Measurements from ENCODE around the gene RFT1. TPM values are rescaled to one million over a fixed set of nuclear protein-coding genes. Genes with fewer than 3 reads are reported as not detected.

Gene RFT1
- total and polyA plus RNA-seq, 5 experiments from 2014 or later, result 16.4 to 28.1 (median 24.1) TPM

GRCh38 chr3:53081318-53081717, 48.9 kb downstream of the RFT1 start:
- POLR2A ChIA-PET, result no interaction called here
- Mint-ChIP-seq H3K36me3 (no peaks in the 10 kb centered on the region), H3K9me3 (no peaks in the 10 kb centered on the region), H3K4me3 (no peak overlapping the region), H3K27me3 (no peaks in the 10 kb centered on the region), H3K4me1 (no peaks in the 10 kb centered on the region), H3K27ac (peak overlapping the region in 1 of 10 donors; percentile 74)
- DNase-seq (no peak), ATAC-seq (no peak)

- DNase-seq, result no peak
- H3K27me3 Mint-ChIP-seq, result no peaks in the 10 kb centered on the region
- H3K4me1 Mint-ChIP-seq, result no peaks in the 10 kb centered on the region
- ATAC-seq, result no peak
- no peaks in the 10 kb centered on the region for H3K9me3 Mint-ChIP-seq
- peak overlapping the region in 1 of 10 donors; percentile 57 for H3K27ac Mint-ChIP-seq
- POLR2A ChIA-PET, result no interaction called here
- H3K4me3 Mint-ChIP-seq, result no peak overlapping the region
- H3K36me3 Mint-ChIP-seq, result no peaks in the 10 kb centered on the region
Observed at GRCh38 chr3:53080612-53081205, 49.5 kb downstream of the RFT1 start.

- Mint-ChIP-seq H3K4me1 (no peaks in the 10 kb centered on the region), H3K9me3 (no peaks in the 10 kb centered on the region), H3K4me3 (no peak overlapping the region), H3K27ac (peak overlapping the region in 4 of 10 donors; percentile 11 to 57 (median 28)), H3K27me3 (no peaks in the 10 kb centered on the region), H3K36me3 (no peaks in the 10 kb centered on the region)
- POLR2A ChIA-PET, result no interaction called here
- no peak for DNase-seq
- no peak for ATAC-seq
Observed at GRCh38 chr3:53079791-53080555, 50.3 kb downstream of the RFT1 start.

GRCh38 chr3:53079147-53079546, 51.1 kb downstream of the RFT1 start:
- Mint-ChIP-seq H3K4me1 (peaks cover 0 to 2% (median under 1%) of the 10 kb centered on the region in 4 donors), H3K4me3 (no peak overlapping the region)

GRCh38 chr3:53078656-53079055, 51.6 kb downstream of the RFT1 start:
- Mint-ChIP-seq H3K27ac (peak overlapping the region in 2 of 10 donors; percentile 5 to 71), H3K27me3 (no peaks in the 10 kb centered on the region), H3K4me1 (peaks cover 0 to 3% (median under 1%) of the 10 kb centered on the region in 4 donors), H3K4me3 (no peak overlapping the region), H3K9me3 (no peaks in the 10 kb centered on the region), H3K36me3 (no peaks in the 10 kb centered on the region)
- ATAC-seq, result no peak
- POLR2A ChIA-PET, result no interaction called here
- DNase-seq, result no peak

More at GRCh38 chr3:53079147-53079546, 51.1 kb downstream of the RFT1 start:
- no peaks in the 10 kb centered on the region for H3K36me3 Mint-ChIP-seq
- no peaks in the 10 kb centered on the region for H3K9me3 Mint-ChIP-seq
- no peaks in the 10 kb centered on the region for H3K27me3 Mint-ChIP-seq
- DNase-seq (no peak), ATAC-seq (no peak)
- POLR2A ChIA-PET, result no interaction called here
- peak overlapping the region in 1 of 10 donors; percentile 5 for H3K27ac Mint-ChIP-seq

- ATAC-seq, result no peak
- Mint-ChIP-seq H3K4me1 (peaks cover 8 to 12% (median 10%) of the 10 kb centered on the region in 4 donors), H3K27ac (no peak overlapping the region), H3K9me3 (no peaks in the 10 kb centered on the region), H3K36me3 (no peaks in the 10 kb centered on the region), H3K27me3 (no peaks in the 10 kb centered on the region), H3K4me3 (no peak overlapping the region)
- no peak for DNase-seq
- POLR2A ChIA-PET, result no interaction called here
Observed at GRCh38 chr3:53077476-53078220, 52.6 kb downstream of the RFT1 start.

- POLR2A ChIA-PET, result no interaction called here
- Mint-ChIP-seq H3K4me3 (no peak overlapping the region), H3K27me3 (no peaks in the 10 kb centered on the region)
Observed at GRCh38 chr3:53075743-53076140, 54.5 kb downstream of the RFT1 start.

GRCh38 chr3:53074761-53075742, 55.2 kb downstream of the RFT1 start:
- H3K4me1 Mint-ChIP-seq, result peaks cover 14 to 21% (median 19%) of the 10 kb centered on the region in 4 donors
- no peaks in the 10 kb centered on the region for H3K27me3 Mint-ChIP-seq
- peak overlapping the region in 8 of 10 donors; percentile 27 to 82 (median 72) for H3K27ac Mint-ChIP-seq
- no peaks in the 10 kb centered on the region for H3K36me3 Mint-ChIP-seq
- POLR2A ChIA-PET, result interaction anchor here (2.6 kb wide), 1 partner anchor 30 kb away, joined by 15 read pairs; the partner anchor contains the start of gene SFMBT1
- ATAC-seq, result no peak
- no peak for DNase-seq
- H3K4me3 Mint-ChIP-seq, result peak overlapping the region in 6 of 10 donors; percentile 34 to 68 (median 49)
- H3K9me3 Mint-ChIP-seq, result no peaks in the 10 kb centered on the region

More at GRCh38 chr3:53075743-53076140, 54.5 kb downstream of the RFT1 start:
- no peaks in the 10 kb centered on the region for H3K36me3 Mint-ChIP-seq
- peaks cover 14 to 21% (median 19%) of the 10 kb centered on the region in 4 donors for H3K4me1 Mint-ChIP-seq
- no peaks in the 10 kb centered on the region for H3K9me3 Mint-ChIP-seq
- peak overlapping the region in 5 of 10 donors; percentile 42 to 78 (median 63) for H3K27ac Mint-ChIP-seq
- no peak for DNase-seq
- no peak for ATAC-seq

- Mint-ChIP-seq H3K9me3 (no peaks in the 10 kb centered on the region), H3K36me3 (no peaks in the 10 kb centered on the region), H3K4me3 (peak overlapping the region in 9 of 10 donors; percentile 17 to 68 (median 48)), H3K27me3 (no peaks in the 10 kb centered on the region), H3K4me1 (peaks cover 14 to 21% (median 19%) of the 10 kb centered on the region in 4 donors), H3K27ac (peak overlapping the region; percentile 25 to 89 (median 72))
- DNase-seq, result no peak
- POLR2A ChIA-PET, result interaction anchor here (2.6 kb wide), 1 partner anchor 29 kb away, joined by 15 read pairs; the partner anchor contains the start of gene SFMBT1
- ATAC-seq, result no peak
Observed at GRCh38 chr3:53074366-53074696, 55.9 kb downstream of the RFT1 start.

- H3K9me3 Mint-ChIP-seq, result no peaks in the 10 kb centered on the region
- H3K27ac Mint-ChIP-seq, result peak overlapping the region in 9 of 10 donors; percentile 87 to 97 (median 96)
- DNase-seq, result no peak
- ATAC-seq, result no peak
- POLR2A ChIA-PET, result interaction anchor here (1.8 to 2.6 kb wide), 2 partner anchors 29 to 303 kb away, joined by 7 to 15 read pairs; partner anchors contain the start of genes NEK4 and SFMBT1
- peaks cover 14 to 21% (median 19%) of the 10 kb centered on the region in 4 donors for H3K4me1 Mint-ChIP-seq
- H3K36me3 Mint-ChIP-seq, result no peaks in the 10 kb centered on the region
- peak overlapping the region; percentile 85 to 96 (median 93) for H3K4me3 Mint-ChIP-seq
- no peaks in the 10 kb centered on the region for H3K27me3 Mint-ChIP-seq
Observed at GRCh38 chr3:53073553-53074365, 56.5 kb downstream of the RFT1 start.

Data from naive thymus-derived CD8-positive, alpha-beta T cell (primary cell).